B cell (primary cell): ENCODE data around the gene EEPD1. TPM values are rescaled to one million over a fixed set of nuclear protein-coding genes. Genes with fewer than 3 reads are reported as not detected.

ENCODE experiments used
- ATAC-seq: fragments of 200-7000 bp; cut with Tn5 transposase; one replicate; pipeline ENCODE4 v1.10.0; 2021; ENCODE audit warnings: low read depth, mild to moderate bottlenecking, moderate number of reproducible peaks, moderate library complexity
- CTCF ChIA-PET: fragments of 350-600 bp; sonication (Branson Sonifier 250); formaldehyde crosslinking; loops from one replicate; lab custom pipeline; 2021; ENCODE audit warnings: antibody characterized with exemption, inconsistent platforms; lab: Charles Lee
- POLR2A ChIA-PET: fragments of 350-600 bp; sonication (Branson Sonifier 250); formaldehyde crosslinking; loops from one replicate; lab custom pipeline; 2021; ENCODE audit warnings: antibody characterized with exemption; lab: Charles Lee
- DNase-seq: peaks from one replicate; pipeline ENCODE4 v3.0.0; 2013
- H2AFZ ChIP-seq: 2 replicates; pipeline ENCODE4 v1.6.1; 2012; ENCODE audit warnings: mild to moderate bottlenecking, low read depth, low read length; ENCODE audit not compliant: insufficient read depth, poor library complexity, severe bottlenecking
- H3K27ac ChIP-seq, 2 donors: 1 replicate in 1 of 2; 2 replicates in 1 of 2; pipeline ENCODE4 v1.5.1; 2012 to 2013; ENCODE audit warnings: low read length in 2 of 2, mild to moderate bottlenecking in 2 of 2, moderate library complexity in 1 of 2
- H3K27me3 ChIP-seq, 4 experiments: fragments of 200-600 bp in 1 of 4; sonication (generic) in 1 of 4; replicated peaks in 1 of 4; 1 replicate in 2 of 4; 2 replicates in 2 of 4; pipeline versions ENCODE4 v1.6.1 to v1.7.0; 2013 to 2016; ENCODE audit warnings: low read length in 3 of 4, mild to moderate bottlenecking in 2 of 4, mixed read lengths in 1 of 4, moderate library complexity in 1 of 4; ENCODE audit not compliant: insufficient read depth in 4 of 4, control insufficient read depth in 3 of 4; ENCODE audit errors: control extremely low read depth in 1 of 4
- H3K36me3 ChIP-seq, 2 experiments: replicated peaks in 1 of 2; 1 replicate in 1 of 2; 2 replicates in 1 of 2; pipeline versions ENCODE4 v1.6.1 to v1.7.1; 2013; ENCODE audit warnings: low read length in 1 of 2; ENCODE audit not compliant: insufficient read depth in 2 of 2, control insufficient read depth in 1 of 2; ENCODE audit errors: control extremely low read depth in 1 of 2, extremely low read depth in 1 of 2
- H3K4me1 ChIP-seq, 2 donors: fragments of 200-600 bp in 1 of 2; sonication (generic) in 1 of 2; 1 replicate in 1 of 2; 2 replicates in 1 of 2; pipeline versions ENCODE4 v1.5.1 to v1.6.1; 2013 to 2017; ENCODE audit warnings: low read length in 2 of 2; ENCODE audit not compliant: control insufficient read depth in 2 of 2, insufficient read depth in 2 of 2
- H3K4me2 ChIP-seq: replicated peaks from 2 replicates; pipeline ENCODE3; 2012; ENCODE audit warnings: mild to moderate bottlenecking, low read depth, low read length; ENCODE audit not compliant: poor library complexity, severe bottlenecking
- H3K4me3 ChIP-seq, 5 experiments: fragments of 200-600 bp in 1 of 5; sonication (generic) in 1 of 5; 1 replicate in 3 of 5; 2 replicates in 2 of 5; pipeline versions ENCODE4 v1.5.1 to v1.7.0; 2011 to 2016; ENCODE audit warnings: low read length in 4 of 5, mild to moderate bottlenecking in 4 of 5, low read depth in 2 of 5, control low read depth in 1 of 5, moderate library complexity in 1 of 5; ENCODE audit not compliant: insufficient read depth in 1 of 5; ENCODE audit errors: control extremely low read depth in 1 of 5, extremely low read depth in 1 of 5
- H3K79me2 ChIP-seq: fragments of 200-600 bp; sonication (generic); one replicate; pipeline ENCODE4 v1.6.0; 2016; ENCODE audit warnings: low read length; ENCODE audit not compliant: control insufficient read depth, insufficient read depth
- H3K9ac ChIP-seq: fragments of 200-600 bp; sonication (generic); 2 replicates; pipeline ENCODE4 v1.6.1; 2017; ENCODE audit warnings: mild to moderate bottlenecking, low read length, moderate library complexity
- H3K9me3 ChIP-seq, 3 donors: one replicate each; pipeline versions ENCODE4 v1.6.1 to v1.7.1; 2013; ENCODE audit warnings: low read length in 2 of 3; ENCODE audit not compliant: control insufficient read depth in 2 of 3, insufficient read depth in 1 of 3; ENCODE audit errors: control extremely low read depth in 1 of 3
- H4K20me1 ChIP-seq: 2 replicates; pipeline ENCODE4 v1.6.0; 2012; ENCODE audit warnings: mild to moderate bottlenecking, low read length; ENCODE audit not compliant: insufficient read depth, control insufficient read depth, poor library complexity, severe bottlenecking
- H3K27ac Mint-ChIP-seq: one replicate; pipeline ENCODE4 v1.8.0; 2021; ENCODE audit warnings: mixed read lengths
- H3K27me3 Mint-ChIP-seq: one replicate; pipeline ENCODE4 v1.8.0; 2021; ENCODE audit warnings: mixed read lengths
- H3K4me1 Mint-ChIP-seq: one replicate; pipeline ENCODE4 v1.8.0; 2021; ENCODE audit warnings: mixed read lengths
- H3K4me3 Mint-ChIP-seq: one replicate; pipeline ENCODE4 v1.8.0; 2021; ENCODE audit warnings: mixed read lengths
- H3K9me3 Mint-ChIP-seq: one replicate; pipeline ENCODE4 v1.8.0; 2022; ENCODE audit warnings: mixed read lengths; ENCODE audit not compliant: insufficient read depth
- CTCF ChIP-seq: fragments of 200-600 bp; IDR thresholded peaks from one replicate; pipeline ENCODE4 v1.8.0; 2022; ENCODE audit warnings: antibody characterized with exemption, mild to moderate bottlenecking
- EZH2 ChIP-seq: IDR thresholded peaks from 2 replicates; pipeline ENCODE4 v1.6.1; 2012; ENCODE audit warnings: borderline replicate concordance, low read depth, mild to moderate bottlenecking, moderate library complexity, low read length; ENCODE audit not compliant: insufficient read depth, poor library complexity, severe bottlenecking
- WGBS: methylation state at CpG from one replicate; pipeline ENCODE4 v1.1.5; 2013; ENCODE audit warnings: missing lambda C conversion rate; ENCODE audit not compliant: insufficient coverage; 5-methylcytosine and 5-hydroxymethylcytosine counted together
- intact Hi-C: fragments of 100-400 bp; cut with micrococcal nuclease; formaldehyde crosslinking; loops from one replicate; pipeline ENCODE4 v1.10.0; 2022
- polyA plus RNA-seq: library from polyadenylated mRNA; depleted of rRNA; stranded (reverse); fragments of >200 nt; gene quantifications from 2 replicates; pipeline ENCODE4 v1.2.3, GENCODE V29; 2012
- total RNA-seq, 2 donors: library from RNA; stranded (reverse); fragments of 120-200 nt in 1 of 2; gene quantifications; 1 replicate in 1 of 2; 2 replicates in 1 of 2; pipeline versions ENCODE4 v1.2.3 to v1.2.4, GENCODE V29; 2013 to 2022

Gene EEPD1
- total and polyA plus RNA-seq, 2 donors (not counting 1 experiment from before 2014, with no cell fraction given), result 0.49 to 4.1 TPM

- peaks cover under 1% of the 10 kb centered on the region for H3K27me3 Mint-ChIP-seq
- DNase-seq (peak; percentile 37), ATAC-seq (peak; percentile 47)
- H3K9me3 ChIP-seq, result peaks cover 0 to 4% (median 0%) of the 10 kb centered on the region in 3 donors
- no peak overlapping the region for H3K27ac ChIP-seq
- H4K20me1 ChIP-seq, result no peaks in the 10 kb centered on the region
- no peak overlapping the region for H3K4me3 ChIP-seq
- peak overlapping the region; percentile 43 for H3K4me3 Mint-ChIP-seq
- peaks cover 13 to 20% of the 10 kb centered on the region in 2 donors for H3K4me1 ChIP-seq
- TF ChIP-seq EZH2 (no peak), CTCF (no peak)
- no peak overlapping the region for H3K27ac Mint-ChIP-seq
- no peak overlapping the region for H2AFZ ChIP-seq
- H3K79me2 ChIP-seq, result no peaks in the 10 kb centered on the region
- peak overlapping the region; percentile 35 for H3K4me2 ChIP-seq
- no peaks in the 10 kb centered on the region for H3K9me3 Mint-ChIP-seq
- ChIA-PET POLR2A (no interaction called here), CTCF (interaction anchor here (2.2 to 2.9 kb wide), 2 partner anchors 26 to 28 kb away, joined by 6 to 10 read pairs; no protein-coding TSS in a partner anchor)
- H3K36me3 ChIP-seq, result no peaks in the 10 kb centered on the region
- intact Hi-C loops, result no loop called here
- peaks cover 24% of the 10 kb centered on the region for H3K4me1 Mint-ChIP-seq
- WGBS, result 58% methylated on average over 3 of the region's 7 CpGs
- no peak overlapping the region for H3K9ac ChIP-seq
- H3K27me3 ChIP-seq, result no peaks in the 10 kb centered on the region
Observed at GRCh38 chr7:36264123-36264801, 111.2 kb downstream of the EEPD1 start.

DNA sequence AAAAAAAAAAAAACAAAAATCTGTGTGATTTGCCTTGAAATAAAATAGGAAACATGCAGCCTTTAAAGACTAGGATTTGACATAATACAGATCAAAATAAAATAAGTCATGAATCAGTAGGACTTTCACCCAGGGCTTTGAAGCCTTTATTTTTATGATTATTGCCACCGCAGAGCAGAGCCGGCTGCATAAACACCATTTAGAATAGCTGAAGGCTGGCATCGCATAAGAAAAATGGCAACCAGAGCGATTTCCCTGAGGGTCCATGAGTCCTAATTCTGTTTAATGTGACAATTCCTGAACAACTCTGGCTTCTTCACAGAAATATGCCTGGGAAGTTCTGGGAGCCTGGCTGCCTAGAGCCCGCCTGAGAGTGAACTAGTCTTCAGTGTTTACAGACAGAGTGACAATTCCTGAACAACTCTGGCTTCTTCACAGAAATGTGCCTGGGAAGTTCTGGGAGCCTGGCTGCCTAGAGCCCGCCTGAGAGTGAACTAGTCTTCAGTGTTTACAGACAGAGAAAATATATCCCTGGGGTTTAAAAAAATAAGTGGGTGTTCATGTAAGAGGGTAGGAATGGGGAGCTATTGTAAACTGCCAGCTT lies 112.0 kb downstream of the EEPD1 start:
- H3K9ac ChIP-seq, result no peak overlapping the region
- H3K4me2 ChIP-seq, result no peak overlapping the region
- H3K36me3 ChIP-seq, result no peaks in the 10 kb centered on the region
- H3K79me2 ChIP-seq, result no peaks in the 10 kb centered on the region
- no peak overlapping the region for H3K27ac ChIP-seq
- no peaks in the 10 kb centered on the region for H3K9me3 Mint-ChIP-seq
- no peak overlapping the region for H3K27ac Mint-ChIP-seq
- intact Hi-C loops, result no loop called here
- H3K4me1 Mint-ChIP-seq, result peaks cover 24% of the 10 kb centered on the region
- TF ChIP-seq CTCF, result no peak
- no peak for TF ChIP-seq EZH2
- peaks cover 0 to 4% (median 0%) of the 10 kb centered on the region in 3 donors for H3K9me3 ChIP-seq
- peaks cover 13 to 20% of the 10 kb centered on the region in 2 donors for H3K4me1 ChIP-seq
- no peaks in the 10 kb centered on the region for H4K20me1 ChIP-seq
- ChIA-PET POLR2A (no interaction called here), CTCF (interaction anchor here (0.7 to 2.9 kb wide), 2 partner anchors 27 to 225 kb away, joined by 3 to 10 read pairs; no protein-coding TSS in a partner anchor)
- DNase-seq, result no peak
- H3K4me3 Mint-ChIP-seq, result no peak overlapping the region
- no peak overlapping the region for H2AFZ ChIP-seq
- no peak for ATAC-seq
- no peak overlapping the region for H3K4me3 ChIP-seq
- no peaks in the 10 kb centered on the region for H3K27me3 Mint-ChIP-seq
- 90% methylated on average over 6 of the region's 6 CpGs for WGBS
- no peaks in the 10 kb centered on the region for H3K27me3 ChIP-seq
